ENCODE results near the gene ZBTB7A.

ZBTB7A gene

GRCh38 chr19:4052114-4052992 lies 14.3 kb downstream of the ZBTB7A start:
- H3K9me3 ChIP-seq (replicated peaks in 1 of 2; ENCODE audit: control insufficient read depth in 2 of 2, insufficient read depth in 1 of 2, low read depth in 1 of 2, low read length in 2 of 2) = peaks cover 0 to 7% of the 10 kb centered on the region in 2 donors

GRCh38 chr19:4051175-4052101 lies 15.3 kb downstream of the ZBTB7A start:
- peaks cover 34 to 55% of the 10 kb centered on the region in 2 donors for H3K36me3 ChIP-seq (replicated peaks in 1 of 2; ENCODE audit: control insufficient read depth in 2 of 2, insufficient read depth in 2 of 2, low read length in 2 of 2)
- WGBS, 2 donors (ENCODE audit: extremely low coverage in 2 of 2, insufficient read length in 2 of 2, insufficient replicate concordance in 1 of 2) = no CpG with 5 or more reads among the region's 15 CpGs

More at GRCh38 chr19:4052114-4052992, 14.3 kb downstream of the ZBTB7A start:
- Histone ChIP-seq H3K4me2 (ENCODE audit: insufficient read depth, low read length, poor library complexity, severe bottlenecking) (no peak overlapping the region), H3K79me1 (ENCODE audit: low read depth, low read length) (peaks cover 31% of the 10 kb centered on the region), H3K9ac (ENCODE audit: low read depth, low read length, poor library complexity) (peak overlapping the region; percentile 60), H3K4me1 (ENCODE audit: control insufficient read depth in 2 of 2, insufficient read depth in 1 of 2, low read depth in 1 of 2, low read length in 2 of 2) (peaks cover 0 to 5% of the 10 kb centered on the region in 2 donors), H2BK15ac (ENCODE audit: low read length) (no peak overlapping the region), H3K27ac (replicated peaks; ENCODE audit: low read length) (no peak overlapping the region), H2BK5ac (ENCODE audit: low read length) (no peak overlapping the region), H2BK120ac (ENCODE audit: low read depth, low read length) (peak overlapping the region; percentile 94), H3K4me3 (ENCODE audit: low read length in 2 of 2) (no peak overlapping the region), H3K27me3 (ENCODE audit: control insufficient read depth in 3 of 3, insufficient read depth in 3 of 3, low read depth in 1 of 3, low read length in 3 of 3) (no peaks in the 10 kb centered on the region), H2AFZ (ENCODE audit: low read length) (no peak overlapping the region), H3K4ac (ENCODE audit: low read length) (no peak overlapping the region), H3K18ac (ENCODE audit: low read length) (peak overlapping the region; percentile 57), H3K23ac (ENCODE audit: low read depth, low read length, poor library complexity) (peak overlapping the region; percentile 43), H2BK12ac (ENCODE audit: low read length) (no peak overlapping the region), H3K14ac (ENCODE audit: low read length) (no peak overlapping the region), H4K91ac (ENCODE audit: low read depth, low read length, poor library complexity) (no peak overlapping the region), H3K36me3 (replicated peaks in 1 of 2; ENCODE audit: control insufficient read depth in 2 of 2, insufficient read depth in 2 of 2, low read length in 2 of 2) (peaks cover 34 to 55% of the 10 kb centered on the region in 2 donors), H2AK5ac (ENCODE audit: low read depth, low read length) (no peak overlapping the region), H4K8ac (ENCODE audit: low read depth, low read length) (no peak overlapping the region)
- no peak for DNase-seq (ENCODE audit: low spot score)
- no CpG with 5 or more reads among the region's 27 CpGs for WGBS, 2 donors (ENCODE audit: extremely low coverage in 2 of 2, insufficient read length in 2 of 2, insufficient replicate concordance in 1 of 2)

GRCh38 chr19:4049432-4049831 lies 17.3 kb downstream of the ZBTB7A start:
- no peak for DNase-seq (ENCODE audit: low spot score)
- Histone ChIP-seq H3K36me3 (replicated peaks in 1 of 2; ENCODE audit: control insufficient read depth in 2 of 2, insufficient read depth in 2 of 2, low read length in 2 of 2) (peaks cover 26 to 53% of the 10 kb centered on the region in 2 donors), H3K4me2 (ENCODE audit: insufficient read depth, low read length, poor library complexity, severe bottlenecking) (no peak overlapping the region), H2BK15ac (ENCODE audit: low read length) (no peak overlapping the region), H2BK120ac (ENCODE audit: low read depth, low read length) (no peak overlapping the region), H3K23ac (ENCODE audit: low read depth, low read length, poor library complexity) (peak overlapping the region; percentile 55), H2BK5ac (ENCODE audit: low read length) (no peak overlapping the region), H3K4me3 (ENCODE audit: low read length in 2 of 2) (no peak overlapping the region), H2BK12ac (ENCODE audit: low read length) (no peak overlapping the region), H3K79me1 (ENCODE audit: low read depth, low read length) (peaks cover 19% of the 10 kb centered on the region), H2AFZ (ENCODE audit: low read length) (no peak overlapping the region), H3K9ac (ENCODE audit: low read depth, low read length, poor library complexity) (no peak overlapping the region), H3K14ac (ENCODE audit: low read length) (no peak overlapping the region), H3K9me3 (replicated peaks in 1 of 2; ENCODE audit: control insufficient read depth in 2 of 2, insufficient read depth in 1 of 2, low read depth in 1 of 2, low read length in 2 of 2) (peaks cover 0 to 5% of the 10 kb centered on the region in 2 donors), H3K4me1 (ENCODE audit: control insufficient read depth in 2 of 2, insufficient read depth in 1 of 2, low read depth in 1 of 2, low read length in 2 of 2) (peaks cover 0 to 5% of the 10 kb centered on the region in 2 donors), H3K18ac (ENCODE audit: low read length) (no peak overlapping the region), H3K27ac (replicated peaks; ENCODE audit: low read length) (no peak overlapping the region), H2AK5ac (ENCODE audit: low read depth, low read length) (no peak overlapping the region), H3K4ac (ENCODE audit: low read length) (no peak overlapping the region), H4K8ac (ENCODE audit: low read depth, low read length) (no peak overlapping the region), H4K91ac (ENCODE audit: low read depth, low read length, poor library complexity) (no peak overlapping the region), H3K27me3 (ENCODE audit: control insufficient read depth in 3 of 3, insufficient read depth in 3 of 3, low read depth in 1 of 3, low read length in 3 of 3) (no peaks in the 10 kb centered on the region)
- no CpG with 5 or more reads among the region's 15 CpGs for WGBS, 2 donors (ENCODE audit: extremely low coverage in 2 of 2, insufficient read length in 2 of 2, insufficient replicate concordance in 1 of 2)

More at GRCh38 chr19:4051175-4052101, 15.3 kb downstream of the ZBTB7A start:
- H3K9me3 ChIP-seq (replicated peaks in 1 of 2; ENCODE audit: control insufficient read depth in 2 of 2, insufficient read depth in 1 of 2, low read depth in 1 of 2, low read length in 2 of 2) = peaks cover 0 to 7% of the 10 kb centered on the region in 2 donors
- no peak overlapping the region for H3K18ac ChIP-seq (ENCODE audit: low read length)
- peak overlapping the region; percentile 10 for H3K23ac ChIP-seq (ENCODE audit: low read depth, low read length, poor library complexity)
- H3K79me1 ChIP-seq (ENCODE audit: low read depth, low read length) = peaks cover 31% of the 10 kb centered on the region
- H3K9ac ChIP-seq (ENCODE audit: low read depth, low read length, poor library complexity) = no peak overlapping the region
- no peak overlapping the region for H2BK120ac ChIP-seq (ENCODE audit: low read depth, low read length)
- no peak overlapping the region for H3K27ac ChIP-seq (replicated peaks; ENCODE audit: low read length)
- H2BK12ac ChIP-seq (ENCODE audit: low read length) = no peak overlapping the region
- H3K4me1 ChIP-seq (ENCODE audit: control insufficient read depth in 2 of 2, insufficient read depth in 1 of 2, low read depth in 1 of 2, low read length in 2 of 2) = peaks cover 0 to 5% of the 10 kb centered on the region in 2 donors
- H3K4me2 ChIP-seq (ENCODE audit: insufficient read depth, low read length, poor library complexity, severe bottlenecking) = no peak overlapping the region
- no peak overlapping the region for H2AFZ ChIP-seq (ENCODE audit: low read length)
- H3K27me3 ChIP-seq (ENCODE audit: control insufficient read depth in 3 of 3, insufficient read depth in 3 of 3, low read depth in 1 of 3, low read length in 3 of 3) = no peaks in the 10 kb centered on the region
- H2AK5ac ChIP-seq (ENCODE audit: low read depth, low read length) = no peak overlapping the region
- no peak overlapping the region for H4K91ac ChIP-seq (ENCODE audit: low read depth, low read length, poor library complexity)
- no peak overlapping the region for H3K14ac ChIP-seq (ENCODE audit: low read length)
- DNase-seq (ENCODE audit: low spot score) = no peak
- no peak overlapping the region for H3K4me3 ChIP-seq (ENCODE audit: low read length in 2 of 2)
- no peak overlapping the region for H2BK5ac ChIP-seq (ENCODE audit: low read length)
- no peak overlapping the region for H4K8ac ChIP-seq (ENCODE audit: low read depth, low read length)
- no peak overlapping the region for H3K4ac ChIP-seq (ENCODE audit: low read length)
- H2BK15ac ChIP-seq (ENCODE audit: low read length) = no peak overlapping the region
